ENCODE data around the gene PLA2G5.

DNA sequence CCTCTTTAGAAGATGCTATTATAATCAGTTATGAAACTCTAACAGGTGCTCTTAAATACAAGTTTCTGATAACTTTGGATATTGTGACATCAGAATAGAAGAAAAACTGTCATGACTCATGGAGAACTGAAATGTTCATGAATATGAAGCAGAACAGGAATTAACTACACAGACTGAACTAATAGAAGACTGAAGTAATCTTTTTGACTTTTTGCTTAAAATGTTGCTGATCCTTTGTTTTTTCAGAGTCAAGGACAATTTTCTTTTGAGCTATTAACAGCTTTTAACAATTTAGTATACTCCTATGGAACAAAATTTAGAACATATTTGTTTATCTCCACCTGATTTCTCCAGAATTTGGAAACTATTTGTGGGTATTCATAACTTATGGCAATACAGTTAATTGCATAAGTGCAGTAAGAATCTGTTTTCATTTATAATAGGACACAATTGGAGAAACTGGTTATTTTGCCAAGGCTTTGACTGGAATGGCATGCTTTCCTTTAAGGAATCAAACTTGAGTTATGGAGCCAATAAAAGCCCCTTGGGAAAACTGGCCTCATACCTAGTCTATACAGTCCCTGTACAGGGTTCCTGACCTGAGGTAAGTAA lies 18.7 kb upstream of the PLA2G5 start:
- TF ChIP-seq CTCF (conservative IDR thresholded peaks at IDR 0.05; ENCODE audit: low read depth, low read length) (no peak), BHLHE40 (IDR thresholded peaks at IDR 0.05; ENCODE audit: low read depth, low read length) (no peak), POLR2A (IDR thresholded peaks at IDR 0.05; ENCODE audit: low read depth, low read length) (no peak), USF2 (IDR thresholded peaks at IDR 0.05; ENCODE audit: low read depth, low read length) (no peak), CEBPB (IDR thresholded peaks at IDR 0.05; ENCODE audit: low read depth, low read length) (no peak), MXI1 (IDR thresholded peaks at IDR 0.05; ENCODE audit: borderline replicate concordance, low read depth, low read length) (no peak), FOS (IDR thresholded peaks at IDR 0.05; ENCODE audit: low read depth, low read length) (no peak), RFX5 (IDR thresholded peaks at IDR 0.05; ENCODE audit: low read depth, low read length) (no peak), MAZ (IDR thresholded peaks at IDR 0.05; ENCODE audit: borderline replicate concordance, low read depth, low read length) (no peak), RAD21 (IDR thresholded peaks at IDR 0.05; ENCODE audit: low read length) (no peak), CHD1 (IDR thresholded peaks at IDR 0.05; ENCODE audit: low read depth, low read length) (no peak)
- TF ChIP-seq, protein P1, sequence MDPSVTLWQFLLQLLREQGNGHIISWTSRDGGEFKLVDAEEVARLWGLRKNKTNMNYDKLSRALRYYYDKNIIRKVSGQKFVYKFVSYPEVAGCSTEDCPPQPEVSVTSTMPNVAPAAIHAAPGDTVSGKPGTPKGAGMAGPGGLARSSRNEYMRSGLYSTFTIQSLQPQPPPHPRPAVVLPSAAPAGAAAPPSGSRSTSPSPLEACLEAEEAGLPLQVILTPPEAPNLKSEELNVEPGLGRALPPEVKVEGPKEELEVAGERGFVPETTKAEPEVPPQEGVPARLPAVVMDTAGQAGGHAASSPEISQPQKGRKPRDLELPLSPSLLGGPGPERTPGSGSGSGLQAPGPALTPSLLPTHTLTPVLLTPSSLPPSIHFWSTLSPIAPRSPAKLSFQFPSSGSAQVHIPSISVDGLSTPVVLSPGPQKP (IDR thresholded peaks at IDR 0.05; ENCODE audit: borderline replicate concordance, low read depth, low read length) = no peak

Measured in IMR-90 (cell line).